HG03175 (cell line): Measurements from ENCODE around the gene STX2.
"Not testable (repeated sequence)": the region's sequence is repeated elsewhere in the genome, so short reads cannot be mapped to it uniquely, and the experiment has no call there.

Source experiments
- ATAC-seq: cut with Tn5 transposase; IDR thresholded peaks from one replicate; pipeline ENCODE4 v1.9.1; 2021; ENCODE audit warnings: mild to moderate bottlenecking, moderate library complexity; ENCODE audit not compliant: unreplicated experiment

Gene STX2

DNA sequence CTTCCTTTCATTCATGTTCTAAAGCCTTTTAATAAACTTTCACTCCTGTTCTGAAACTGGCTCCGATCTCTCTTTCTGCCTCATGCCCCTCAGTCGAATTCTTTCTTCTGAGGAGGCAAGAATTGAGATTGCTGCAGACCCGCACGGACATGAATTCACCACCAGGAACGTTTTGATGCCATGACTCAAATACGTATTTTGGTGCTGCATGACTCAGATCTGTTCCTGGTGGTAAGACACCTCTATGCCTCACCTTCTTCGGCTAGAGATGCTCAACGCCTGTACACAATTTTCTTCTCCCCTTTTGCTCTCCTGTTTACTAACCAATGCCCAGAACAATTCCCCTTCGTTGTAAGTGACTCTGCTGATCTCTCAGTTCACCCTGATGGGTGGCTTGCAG is 70.9 kb downstream of the STX2 start:
- ATAC-seq, result peak; percentile 39

- ATAC-seq, result no peak
These were observed 72.6 kb downstream of the STX2 start for GRCh38 chr12:130766470-130766869.

DNA sequence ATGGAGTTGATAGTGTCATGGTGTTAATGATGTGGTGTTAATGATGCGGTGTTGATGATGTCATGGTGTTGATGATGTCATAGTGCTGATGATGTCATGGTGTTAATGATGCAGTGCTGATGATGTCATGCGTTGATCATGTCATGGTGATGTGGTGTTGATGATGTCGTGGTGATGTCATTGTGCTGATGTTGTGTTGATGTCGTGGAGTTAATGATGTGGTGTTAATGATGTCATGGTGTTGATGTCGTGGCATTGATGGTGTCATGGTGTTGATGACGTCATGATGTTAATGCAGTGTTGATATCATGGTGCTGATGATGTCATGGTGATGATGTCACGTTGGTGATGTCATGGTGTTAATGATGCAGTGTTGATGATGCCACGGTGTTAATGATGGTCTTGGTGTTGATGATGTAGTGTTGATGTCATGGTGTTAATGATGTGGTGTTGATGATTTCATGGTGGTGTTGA is 73.8 kb downstream of the STX2 start:
- no peak for ATAC-seq

DNA sequence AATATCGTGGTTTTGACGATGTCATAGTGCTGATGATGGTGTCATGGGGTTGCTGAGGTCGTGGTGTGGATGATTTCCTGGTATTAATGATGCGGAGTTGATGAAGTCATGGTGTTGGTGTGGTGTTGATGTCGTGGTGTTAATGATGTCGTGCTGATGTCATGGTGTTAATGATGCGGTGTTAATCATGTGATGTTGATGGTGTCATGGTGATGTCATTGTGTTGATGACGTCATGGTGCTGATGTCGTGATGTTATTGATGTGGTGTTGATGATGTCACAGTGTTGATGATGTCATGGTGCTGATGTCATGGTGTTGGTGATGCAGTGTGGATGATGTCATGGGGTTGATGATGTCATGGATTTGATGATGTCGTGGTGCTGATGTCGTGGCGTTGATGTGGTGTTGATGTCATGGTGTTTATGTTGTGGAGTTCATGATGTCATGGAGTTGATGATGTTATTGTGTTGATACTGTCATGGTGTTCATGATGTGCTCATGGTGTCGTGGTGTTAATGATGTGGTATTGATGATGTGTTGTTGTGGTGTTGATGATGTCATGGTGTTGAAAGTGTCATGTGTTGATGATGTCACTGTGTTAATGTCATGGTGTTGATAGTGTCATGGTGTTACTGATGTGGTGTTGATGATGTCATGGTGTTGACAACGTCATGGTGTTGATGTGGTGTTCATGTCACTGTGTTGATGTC is 74.4 kb downstream of the STX2 start:
- ATAC-seq, result no peak

DNA sequence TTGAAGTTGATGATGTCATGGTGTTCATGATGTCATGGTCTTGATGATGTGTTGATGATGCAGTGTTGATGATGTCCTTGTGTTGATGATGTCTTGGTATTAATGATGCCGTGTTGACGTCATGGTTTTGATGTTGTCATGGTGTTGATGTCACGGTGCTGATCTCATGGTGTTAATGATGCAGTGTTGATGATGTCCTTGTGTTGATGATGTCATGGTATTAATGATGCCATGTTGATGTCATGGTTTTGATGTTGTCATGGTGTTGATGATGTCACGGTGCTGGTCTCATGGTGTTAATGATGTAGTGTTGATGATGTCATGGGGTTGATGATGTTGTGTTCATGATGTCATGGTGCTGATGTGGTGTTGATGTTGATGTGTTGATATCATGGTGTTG is 75.0 kb downstream of the STX2 start:
- no peak for ATAC-seq

GRCh38 chr12:130762319-130762675 is 76.8 kb downstream of the STX2 start:
- no peak for ATAC-seq

GRCh38 chr12:130761537-130762318 is 77.3 kb downstream of the STX2 start:
- ATAC-seq, result no peak

DNA sequence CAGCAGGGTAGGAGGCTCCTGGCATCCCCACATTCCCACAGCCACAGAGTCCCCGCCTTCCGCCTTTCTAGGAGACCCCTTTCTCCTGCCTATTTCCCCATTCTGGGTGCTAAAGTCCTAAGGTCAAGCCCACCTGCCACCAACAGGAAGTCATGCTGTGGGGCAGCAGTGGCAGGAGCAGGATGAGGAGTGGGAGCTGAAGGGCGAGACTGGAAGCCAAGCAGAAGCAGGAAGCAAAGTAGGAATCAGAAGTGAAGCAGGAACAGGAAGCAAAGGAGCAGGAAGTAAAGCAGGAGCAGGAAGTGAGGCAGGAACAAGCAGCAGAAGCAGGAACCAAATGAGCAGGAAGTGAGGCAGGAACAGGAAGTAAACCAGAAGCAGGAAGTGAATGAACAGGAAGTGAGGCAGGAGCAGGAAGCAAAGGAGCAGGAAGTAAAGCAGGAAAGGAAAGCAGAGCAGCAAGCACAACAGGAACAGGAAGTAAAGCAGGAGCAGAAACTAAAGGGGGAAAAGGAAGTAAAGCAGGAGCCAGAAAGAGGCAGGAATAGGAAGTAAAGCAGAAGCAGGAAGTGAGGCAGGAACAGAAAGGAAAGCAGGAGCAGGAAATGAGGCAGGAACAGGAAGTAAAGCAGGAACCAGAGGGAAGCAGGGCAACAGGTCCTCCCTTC is 84.7 kb downstream of the STX2 start:
- ATAC-seq, result no peak

DNA sequence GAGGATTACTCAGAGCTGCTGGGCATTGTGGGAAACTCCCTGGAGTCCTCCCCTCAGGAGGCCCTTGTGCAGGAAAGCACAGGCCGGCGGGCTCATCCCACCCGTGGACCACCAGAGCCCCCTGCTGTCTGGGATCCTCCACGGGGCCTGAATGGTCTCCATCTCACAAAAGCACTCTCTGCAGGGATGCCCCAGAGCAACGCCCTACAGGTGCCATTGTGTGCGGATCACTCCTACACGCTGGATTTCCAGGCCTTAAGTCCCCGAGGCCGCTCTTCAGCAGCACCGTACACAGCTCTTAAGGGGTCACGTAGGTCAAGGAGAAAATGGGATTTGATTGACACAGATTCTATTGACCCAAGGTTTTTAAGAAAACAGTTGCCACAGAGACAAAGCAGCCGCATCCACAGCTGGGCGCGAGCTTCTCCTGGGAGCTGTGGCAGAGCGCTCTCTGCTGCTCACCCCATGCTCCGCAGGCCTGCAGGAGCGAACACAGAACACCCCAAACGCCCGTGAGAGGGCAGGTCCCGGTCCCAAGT is 86.3 kb downstream of the STX2 start:
- ATAC-seq, result no peak

DNA sequence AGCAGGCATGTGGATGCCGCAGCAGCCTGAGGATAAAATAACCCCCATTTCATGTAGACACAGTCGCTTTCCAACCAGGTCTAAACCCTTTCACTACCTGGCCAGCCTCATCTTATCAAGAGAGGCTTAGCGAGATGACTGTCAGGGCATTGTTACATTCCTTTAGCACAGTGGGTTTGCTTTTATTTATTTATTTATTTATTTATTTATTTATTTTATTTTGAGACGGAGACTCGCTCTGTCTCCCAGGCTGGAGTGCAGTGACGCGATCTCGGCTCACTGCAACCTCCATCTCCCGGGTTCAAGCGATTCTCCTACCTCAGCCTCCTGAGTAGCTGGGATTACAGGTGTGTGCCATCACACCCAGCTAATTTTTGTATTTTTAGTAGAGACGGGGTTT is 87.0 kb downstream of the STX2 start:
- ATAC-seq, result not testable (repeated sequence)

DNA sequence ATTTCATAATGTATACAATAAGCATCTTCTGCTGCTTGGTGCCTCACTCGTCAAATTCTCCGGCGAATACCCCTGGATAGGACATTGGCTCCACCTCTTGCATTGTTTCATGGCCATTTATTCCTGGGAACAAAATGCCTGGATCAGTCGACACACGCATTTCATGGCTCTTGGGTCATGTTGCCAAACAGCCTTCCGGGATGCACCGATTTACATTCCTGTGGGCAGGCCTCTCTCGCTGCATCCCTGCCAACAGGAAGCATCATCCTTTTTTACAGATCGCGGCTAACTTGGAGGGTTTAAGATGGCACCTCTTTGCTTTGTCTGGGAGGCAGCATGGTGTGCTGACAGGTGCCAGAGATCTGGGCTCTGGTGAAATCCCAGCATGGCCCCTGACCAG is 90.3 kb downstream of the STX2 start:
- no peak for ATAC-seq

DNA sequence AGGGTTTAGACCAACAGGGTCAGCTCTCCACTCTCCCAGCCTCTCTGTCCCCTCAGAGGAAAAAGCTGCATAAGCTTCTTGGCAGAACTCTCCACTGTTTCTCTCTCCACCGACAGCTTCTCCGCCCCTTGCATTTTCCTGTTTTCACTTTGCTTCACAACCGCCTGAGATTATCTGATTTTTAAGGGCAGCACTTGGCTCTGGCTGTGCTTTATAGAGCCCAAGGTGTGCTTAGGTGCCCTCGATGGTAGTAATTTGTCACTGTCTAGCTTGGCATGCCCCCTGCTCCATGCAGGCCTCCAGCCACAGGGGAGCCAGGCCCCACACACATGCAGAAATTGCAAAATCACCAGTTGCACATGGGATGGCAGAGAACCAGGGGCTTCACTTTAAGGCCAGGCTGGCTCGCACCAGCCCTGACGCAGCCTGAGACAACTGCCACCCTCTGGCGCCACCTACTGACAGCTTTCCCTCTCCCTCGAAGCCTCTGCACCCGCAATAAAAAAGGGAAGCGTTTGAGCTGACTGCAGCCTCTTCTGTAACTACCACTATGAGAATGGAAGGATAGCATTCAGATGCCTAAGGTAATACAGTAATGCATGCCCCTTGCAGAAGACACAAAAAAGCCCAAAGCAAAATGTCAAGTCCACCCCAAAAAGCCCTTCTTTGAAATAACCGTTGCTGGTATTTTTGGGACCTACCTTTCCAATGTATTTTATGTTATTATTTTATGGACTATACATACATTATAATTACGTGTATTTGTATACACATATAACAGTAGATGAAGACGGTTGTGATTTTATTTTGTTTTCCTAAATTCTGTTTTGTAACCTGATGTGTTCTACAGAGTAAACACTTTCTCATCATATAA is 90.9 kb downstream of the STX2 start:
- ATAC-seq, result peak; percentile 91

- no peak for ATAC-seq
These were observed 92.5 kb downstream of the STX2 start for GRCh38 chr12:130746546-130746945.

- no peak for ATAC-seq
These were observed 93.1 kb downstream of the STX2 start for GRCh38 chr12:130745921-130746320.

- ATAC-seq, result no peak
These were observed 94.8 kb downstream of the STX2 start for GRCh38 chr12:130744274-130744673.

DNA sequence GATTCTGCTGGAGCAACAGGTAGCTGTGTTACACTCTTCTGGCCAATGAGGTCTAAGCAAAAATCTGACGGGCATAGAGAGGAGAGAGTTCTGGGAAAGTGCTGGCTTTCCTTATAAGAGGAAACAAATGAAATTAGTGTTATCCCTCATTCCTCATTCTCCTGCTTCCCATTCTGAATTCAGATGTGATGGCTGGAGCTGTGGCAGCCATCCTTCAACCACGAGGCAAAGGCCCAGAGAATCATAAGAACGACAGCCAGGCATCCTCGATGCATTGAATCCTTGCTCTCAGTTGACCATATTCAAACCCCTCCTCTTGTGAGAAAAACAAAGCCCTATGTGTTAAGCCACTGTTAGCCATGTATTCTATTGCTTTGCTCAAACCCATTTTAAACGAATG is 95.4 kb downstream of the STX2 start:
- ATAC-seq, result no peak

GRCh38 chr12:130743176-130743575 is 95.9 kb downstream of the STX2 start:
- ATAC-seq, result no peak

DNA sequence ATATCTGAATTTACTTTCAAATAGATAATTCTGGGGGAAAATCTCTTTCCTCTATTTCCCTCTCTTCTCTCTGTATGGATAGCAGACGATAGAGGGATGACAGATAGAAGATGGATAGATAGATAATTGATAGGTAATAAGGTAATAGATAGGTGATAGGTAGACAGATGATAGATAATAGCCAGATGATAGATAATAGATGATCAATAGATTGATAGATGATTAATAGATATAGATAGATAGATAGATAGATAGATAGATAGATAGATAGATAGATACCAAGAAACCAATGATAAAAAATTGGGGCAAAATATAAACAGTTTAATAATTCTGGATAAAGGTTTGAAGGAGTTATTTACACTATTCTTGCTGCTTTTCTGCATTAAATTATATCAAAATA is 96.3 kb downstream of the STX2 start:
- ATAC-seq, result no peak

GRCh38 chr12:130742112-130742511 is 96.9 kb downstream of the STX2 start:
- no peak for ATAC-seq
